ENCODE data around the gene CDH4. TPM values are rescaled to one million over a fixed set of nuclear protein-coding genes. Genes with fewer than 3 reads are reported as not detected.

The CDH4 gene
- total RNA-seq, 1 experiment from 2014 or later, result not detected

GRCh38 chr20:61654726-61655125 lies 402.7 kb downstream of the CDH4 start:
- Mint-ChIP-seq H3K36me3 (ENCODE audit: insufficient read depth, unreplicated experiment) (no peaks in the 10 kb centered on the region), H3K4me3 (ENCODE audit: unreplicated experiment) (no peak overlapping the region), H3K27ac (ENCODE audit: unreplicated experiment) (no peak overlapping the region), H3K9me3 (ENCODE audit: unreplicated experiment) (no peaks in the 10 kb centered on the region), H3K4me1 (ENCODE audit: low read depth, unreplicated experiment) (no peaks in the 10 kb centered on the region), H3K27me3 (ENCODE audit: insufficient read depth, unreplicated experiment) (peaks cover 24% of the 10 kb centered on the region)
- intact Hi-C loops (cut with micrococcal nuclease; ENCODE audit: unreplicated experiment), result no loop called here
- ChIA-PET POLR2A (no interaction called here), CTCF (no interaction called here)
- no peaks in the 10 kb centered on the region for H3K36me3 ChIP-seq (ENCODE audit: control insufficient read depth, insufficient read depth, low read length)
- TF ChIP-seq CTCF (IDR thresholded peaks at IDR 0.05; ENCODE audit: insufficient read depth in 1 of 2, low read depth in 1 of 2, low read length in 1 of 2, severe bottlenecking in 1 of 2, unreplicated experiment in 1 of 2), result no peak
- no TSS peak for BruUV-seq (replicated peaks)
- H3K27me3 ChIP-seq (replicated peaks; ENCODE audit: control insufficient read depth, insufficient read depth, low read length), result peaks cover 2% of the 10 kb centered on the region; the same call in 1 of the 2 replicates
- H3K4me3 ChIP-seq (ENCODE audit: low read depth, low read length), result no peak overlapping the region
- H3K4me1 ChIP-seq, result no peaks in the 10 kb centered on the region
- no peaks in the 10 kb centered on the region for H3K9me3 ChIP-seq
- no peak for DNase-seq

GRCh38 chr20:61655591-61655990 lies 403.5 kb downstream of the CDH4 start:
- BruUV-seq (replicated peaks), result no TSS peak
- POLR2A ChIA-PET, result no interaction called here
- intact Hi-C loops (cut with micrococcal nuclease; ENCODE audit: unreplicated experiment), result no loop called here
- Mint-ChIP-seq H3K9me3 (ENCODE audit: unreplicated experiment) (no peaks in the 10 kb centered on the region), H3K27ac (ENCODE audit: unreplicated experiment) (no peak overlapping the region), H3K4me1 (ENCODE audit: low read depth, unreplicated experiment) (no peaks in the 10 kb centered on the region), H3K27me3 (ENCODE audit: insufficient read depth, unreplicated experiment) (peaks cover 24% of the 10 kb centered on the region), H3K36me3 (ENCODE audit: insufficient read depth, unreplicated experiment) (no peaks in the 10 kb centered on the region), H3K4me3 (ENCODE audit: unreplicated experiment) (no peak overlapping the region)
- Histone ChIP-seq H3K4me1 (no peaks in the 10 kb centered on the region), H3K27me3 (replicated peaks; ENCODE audit: control insufficient read depth, insufficient read depth, low read length) (peaks cover 2% of the 10 kb centered on the region; the same call in 1 of the 2 replicates), H3K36me3 (ENCODE audit: control insufficient read depth, insufficient read depth, low read length) (no peaks in the 10 kb centered on the region), H3K9me3 (no peaks in the 10 kb centered on the region), H3K4me3 (ENCODE audit: low read depth, low read length) (no peak overlapping the region)
- CTCF ChIA-PET, result no interaction called here
- no peak for TF ChIP-seq CTCF (IDR thresholded peaks at IDR 0.05; ENCODE audit: insufficient read depth in 1 of 2, low read depth in 1 of 2, low read length in 1 of 2, severe bottlenecking in 1 of 2, unreplicated experiment in 1 of 2)
- no peak for DNase-seq

- Mint-ChIP-seq H3K4me1 (ENCODE audit: low read depth, unreplicated experiment) (no peaks in the 10 kb centered on the region), H3K27me3 (ENCODE audit: insufficient read depth, unreplicated experiment) (peaks cover 26% of the 10 kb centered on the region), H3K36me3 (ENCODE audit: insufficient read depth, unreplicated experiment) (no peaks in the 10 kb centered on the region), H3K4me3 (ENCODE audit: unreplicated experiment) (no peak overlapping the region), H3K27ac (ENCODE audit: unreplicated experiment) (no peak overlapping the region), H3K9me3 (ENCODE audit: unreplicated experiment) (no peaks in the 10 kb centered on the region)
- no peak for TF ChIP-seq CTCF (IDR thresholded peaks at IDR 0.05; ENCODE audit: insufficient read depth in 1 of 2, low read depth in 1 of 2, low read length in 1 of 2, severe bottlenecking in 1 of 2, unreplicated experiment in 1 of 2)
- DNase-seq, result no peak
- ChIA-PET POLR2A (no interaction called here), CTCF (no interaction called here)
- intact Hi-C loops (cut with micrococcal nuclease; ENCODE audit: unreplicated experiment), result no loop called here
- no peak overlapping the region for H3K4me3 ChIP-seq (ENCODE audit: low read depth, low read length)
- BruUV-seq (replicated peaks), result no TSS peak
- no peaks in the 10 kb centered on the region for H3K9me3 ChIP-seq
- H3K4me1 ChIP-seq, result no peaks in the 10 kb centered on the region
- no peaks in the 10 kb centered on the region for H3K36me3 ChIP-seq (ENCODE audit: control insufficient read depth, insufficient read depth, low read length)
- H3K27me3 ChIP-seq (replicated peaks; ENCODE audit: control insufficient read depth, insufficient read depth, low read length), result no peaks in the 10 kb centered on the region
These were observed 404.1 kb downstream of the CDH4 start for GRCh38 chr20:61656198-61656597.
